Transverse colon (tissue), 4 donors: ENCODE data around the gene VWA8. TPM values are rescaled to one million over a fixed set of nuclear protein-coding genes. Genes with fewer than 3 reads are reported as not detected.
A peak's percentile ranks its signal among the peaks of the same experiment; 100 is the strongest.

Experiments
- DNase-seq: peaks from one replicate; pipeline ENCODE4 v3.0.0-alpha.2; 2019
- H3K27ac ChIP-seq, 4 donors: fragments of 200-600 bp; sonication (generic); 2 replicates each; pipeline ENCODE4 v1.5.1; 2016 to 2018; ENCODE audit warnings: inconsistent platforms in 4 of 4
- H3K27me3 ChIP-seq: fragments of 200-600 bp; sonication (generic); 2 replicates; pipeline ENCODE4 v1.5.1; 2017; ENCODE audit warnings: inconsistent platforms
- H3K36me3 ChIP-seq, 4 donors: fragments of 200-600 bp; sonication (generic); 2 replicates each; pipeline ENCODE4 v1.5.1; 2017 to 2019; ENCODE audit warnings: inconsistent platforms in 4 of 4
- H3K4me1 ChIP-seq, 4 donors: fragments of 200-600 bp; sonication (generic); 2 replicates each; pipeline ENCODE4 v1.5.1; 2017 to 2020; ENCODE audit warnings: inconsistent platforms in 4 of 4
- H3K4me3 ChIP-seq, 4 donors: fragments of 200-600 bp; sonication (generic); 1 replicate in 1 of 4; 2 replicates in 3 of 4; pipeline versions ENCODE4 v1.5.1 to v1.6.1; 2017 to 2019; ENCODE audit warnings: inconsistent platforms in 4 of 4
- H3K9me3 ChIP-seq, 2 donors: fragments of 200-600 bp; sonication (generic); 2 replicates each; pipeline ENCODE4 v1.5.1; 2017 to 2019; ENCODE audit warnings: inconsistent platforms in 2 of 2
- CTCF ChIP-seq, 5 experiments: fragments of 200-600 bp in 3 of 5; fragments of 450-650 bp in 2 of 5; sonication (generic) in 3 of 5; IDR thresholded peaks; 1 replicate in 2 of 5; 2 replicates in 3 of 5; pipeline ENCODE4 v1.5.1; 2016 to 2017; ENCODE audit warnings: antibody characterized with exemption in 5 of 5, inconsistent platforms in 3 of 5, mild to moderate bottlenecking in 2 of 5, moderate library complexity in 1 of 5
- EP300 ChIP-seq: sonication (generic); formaldehyde crosslinking; IDR thresholded peaks from one replicate; pipeline ENCODE4 v1.6.1; 2017; ENCODE audit warnings: antibody characterized with exemption, low read depth
- POLR2A ChIP-seq: fragments of 450-650 bp; IDR thresholded peaks from one replicate; pipeline ENCODE4 v1.6.1; 2016; ENCODE audit warnings: antibody characterized with exemption, mild to moderate bottlenecking, moderate library complexity
- POLR2AphosphoS5 ChIP-seq, 3 donors: sonication (generic); formaldehyde crosslinking; IDR thresholded peaks; one replicate each; pipeline ENCODE4 v1.6.1; 2016; ENCODE audit warnings: antibody characterized with exemption in 3 of 3
- WGBS, 2 donors: methylation state at CpG; one replicate each; pipeline ENCODE4 v1.1.5; 2018; ENCODE audit warnings: low coverage in 1 of 2; 5-methylcytosine and 5-hydroxymethylcytosine counted together
- in situ Hi-C, 4 donors: fragments of 200-750 bp; cut with MboI; loops; one replicate each; pipeline versions ENCODE4 v1.15.0 to v1.15.1; 2017; ENCODE audit warnings: low sequenced_read_pairs in 3 of 4, low pct_ligation_motif_present in 1 of 4, low pct_unique_long_range_greater_than_20kb in 1 of 4
- intact Hi-C: fragments of 100-400 bp; cut with DNase I; formaldehyde crosslinking; loops from one replicate; pipeline ENCODE4 v1.15.1; 2023; ENCODE audit warnings: low total_unique reads
- total RNA-seq, 4 donors: library from RNA; depleted of rRNA; stranded (reverse); fragments of >200 nt; gene quantifications; one replicate each; pipeline ENCODE4 v1.1.0, GENCODE V29; 2016

Gene VWA8
- total RNA-seq, 4 donors from 2014 or later = 12.7 to 65.1 (median 35.0) TPM

DNA sequence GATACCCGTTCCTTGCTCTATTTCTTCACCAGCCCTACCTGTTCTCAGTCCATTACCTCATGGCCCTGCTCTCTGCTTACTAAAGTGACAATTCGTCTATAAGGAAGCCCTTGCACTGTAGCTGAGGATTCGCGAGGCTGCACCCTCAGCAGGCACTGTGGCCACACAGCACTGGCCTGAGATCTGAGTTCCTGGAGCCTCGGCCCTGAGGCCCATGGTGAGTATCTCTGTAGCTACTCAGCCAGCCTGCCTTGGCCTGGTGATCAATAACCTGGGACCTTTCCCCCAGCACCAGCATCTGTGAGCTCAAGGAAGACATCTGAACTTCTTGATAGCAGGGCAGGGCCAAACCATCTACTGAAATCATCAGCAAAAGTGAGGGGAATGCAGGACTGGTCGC is 412.9 kb downstream of the VWA8 start:
- intact Hi-C loops = no loop called here
- in situ Hi-C loops = no loop called here

GRCh38 chr13:41547251-41548000 is 413.5 kb downstream of the VWA8 start:
- Histone ChIP-seq H3K4me1 (no peaks in the 10 kb centered on the region), H3K4me3 (no peak overlapping the region), H3K27me3 (no peaks in the 10 kb centered on the region), H3K9me3 (no peaks in the 10 kb centered on the region), H3K27ac (peak overlapping the region in 3 of 4 donors; percentile 26 to 62 (median 26)), H3K36me3 (no peaks in the 10 kb centered on the region)
- no peak for DNase-seq
- intact Hi-C loops = no loop called here
- 60 to 70% methylated on average over 2 to 17 of the region's 17 CpGs for WGBS, 2 donors
- in situ Hi-C loops = no loop called here
- TF ChIP-seq CTCF (IDR thresholded peaks at IDR 0.05) (no peak), POLR2AphosphoS5 (IDR thresholded peaks at IDR 0.05) (peak in 1 of 3 donors; percentile 30), EP300 (peak; percentile 79), POLR2A (no peak)

More for the DNA sequence above, 412.9 kb downstream of the VWA8 start:
- Histone ChIP-seq H3K27ac (peak overlapping the region in 2 of 4 donors; percentile 26 to 62), H3K4me1 (no peaks in the 10 kb centered on the region), H3K9me3 (no peaks in the 10 kb centered on the region), H3K36me3 (no peaks in the 10 kb centered on the region), H3K4me3 (no peak overlapping the region), H3K27me3 (no peaks in the 10 kb centered on the region)
- no peak for DNase-seq
- 78 to 88% methylated on average over 1 to 5 of the region's 6 CpGs for WGBS, 2 donors
- TF ChIP-seq CTCF (IDR thresholded peaks at IDR 0.05) (no peak), POLR2A (no peak), EP300 (no peak), POLR2AphosphoS5 (IDR thresholded peaks at IDR 0.05) (no peak)

DNA sequence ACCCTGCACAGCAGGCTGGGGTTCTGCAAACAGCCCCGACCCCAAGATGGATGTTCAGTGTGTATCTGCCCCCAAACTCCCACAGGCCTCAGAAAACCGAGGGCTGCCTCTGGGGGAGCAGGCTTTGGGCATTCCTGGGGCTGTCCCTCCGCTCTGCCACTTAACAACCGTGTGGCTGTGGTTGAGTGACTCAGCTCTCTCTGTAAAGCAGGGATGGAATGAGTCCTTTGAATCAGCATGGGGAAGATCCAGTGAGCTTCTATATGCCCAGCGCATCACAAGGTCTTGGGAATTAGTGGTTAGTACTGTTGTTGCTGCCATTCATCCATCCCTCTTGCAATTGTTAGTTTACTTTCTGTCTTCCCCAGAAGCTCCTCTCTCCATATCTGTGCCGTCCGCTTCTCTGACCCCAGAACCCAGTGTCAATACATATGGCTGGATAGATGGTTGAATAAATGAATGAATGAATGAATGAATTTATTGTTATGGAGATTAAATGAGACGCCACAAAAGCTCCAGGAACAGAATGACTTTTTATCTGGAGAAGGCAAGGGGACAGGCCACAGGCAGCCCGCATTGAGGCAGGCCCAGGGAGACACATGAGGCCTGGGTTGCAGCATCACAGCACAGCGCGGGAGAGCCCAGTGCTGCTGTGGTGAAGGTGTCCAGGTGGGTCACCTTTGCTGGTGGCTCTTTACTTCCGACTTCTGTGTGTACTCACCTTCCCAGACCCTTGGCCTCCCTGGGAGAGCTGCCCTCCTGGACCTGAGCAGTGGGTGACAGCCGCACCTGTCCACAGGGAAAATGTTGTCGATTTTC is 414.3 kb downstream of the VWA8 start:
- Histone ChIP-seq H3K36me3 (no peaks in the 10 kb centered on the region), H3K4me1 (no peaks in the 10 kb centered on the region), H3K9me3 (no peaks in the 10 kb centered on the region), H3K27me3 (no peaks in the 10 kb centered on the region), H3K27ac (peak overlapping the region in 3 of 4 donors; percentile 26 to 60 (median 26)), H3K4me3 (no peak overlapping the region)
- 89% methylated on average over 12 of the region's 14 CpGs; no CpG with 5 or more reads in 1 of the 2 donors for WGBS, 2 donors
- DNase-seq = no peak
- intact Hi-C loops (no loop called here), in situ Hi-C loops (no loop called here)
- no peak for TF ChIP-seq EP300
- no peak for TF ChIP-seq POLR2AphosphoS5 (IDR thresholded peaks at IDR 0.05)
- no peak for TF ChIP-seq POLR2A
- TF ChIP-seq CTCF (IDR thresholded peaks at IDR 0.05) = no peak

DNA sequence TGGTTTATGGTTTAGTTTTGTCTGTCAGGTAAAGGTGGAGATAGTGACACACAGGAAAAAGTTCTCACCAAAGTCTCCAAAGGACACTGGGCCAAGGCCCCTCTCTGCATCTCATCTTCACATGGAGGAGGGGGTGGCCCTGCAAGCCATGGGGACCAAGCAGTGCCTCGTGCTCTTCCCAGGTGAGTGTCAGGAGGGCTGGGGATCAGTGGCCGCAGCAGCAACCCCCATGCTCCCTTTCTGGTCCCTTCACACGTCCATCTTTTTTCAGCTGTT is 415.5 kb downstream of the VWA8 start:
- Histone ChIP-seq H3K27ac (no peak overlapping the region), H3K27me3 (no peaks in the 10 kb centered on the region), H3K36me3 (no peaks in the 10 kb centered on the region), H3K4me3 (no peak overlapping the region), H3K4me1 (peaks cover 0 to 10% (median 4%) of the 10 kb centered on the region in 4 donors), H3K9me3 (no peaks in the 10 kb centered on the region)
- no peak for DNase-seq
- no peak for TF ChIP-seq EP300
- TF ChIP-seq POLR2A = no peak
- TF ChIP-seq CTCF (IDR thresholded peaks at IDR 0.05) = no peak
- TF ChIP-seq POLR2AphosphoS5 (IDR thresholded peaks at IDR 0.05) = no peak
- intact Hi-C loops (no loop called here), in situ Hi-C loops (no loop called here)
- 55% methylated on average over 3 of the region's 3 CpGs; no CpG with 5 or more reads in 1 of the 2 donors for whole genome bisulfite sequencing, 2 donors
